Measurements from ENCODE around the gene CABP7. TPM values are rescaled to one million over a fixed set of nuclear protein-coding genes. Genes with fewer than 3 reads are reported as not detected.

The CABP7 gene
- total RNA-seq, result not detected

DNA sequence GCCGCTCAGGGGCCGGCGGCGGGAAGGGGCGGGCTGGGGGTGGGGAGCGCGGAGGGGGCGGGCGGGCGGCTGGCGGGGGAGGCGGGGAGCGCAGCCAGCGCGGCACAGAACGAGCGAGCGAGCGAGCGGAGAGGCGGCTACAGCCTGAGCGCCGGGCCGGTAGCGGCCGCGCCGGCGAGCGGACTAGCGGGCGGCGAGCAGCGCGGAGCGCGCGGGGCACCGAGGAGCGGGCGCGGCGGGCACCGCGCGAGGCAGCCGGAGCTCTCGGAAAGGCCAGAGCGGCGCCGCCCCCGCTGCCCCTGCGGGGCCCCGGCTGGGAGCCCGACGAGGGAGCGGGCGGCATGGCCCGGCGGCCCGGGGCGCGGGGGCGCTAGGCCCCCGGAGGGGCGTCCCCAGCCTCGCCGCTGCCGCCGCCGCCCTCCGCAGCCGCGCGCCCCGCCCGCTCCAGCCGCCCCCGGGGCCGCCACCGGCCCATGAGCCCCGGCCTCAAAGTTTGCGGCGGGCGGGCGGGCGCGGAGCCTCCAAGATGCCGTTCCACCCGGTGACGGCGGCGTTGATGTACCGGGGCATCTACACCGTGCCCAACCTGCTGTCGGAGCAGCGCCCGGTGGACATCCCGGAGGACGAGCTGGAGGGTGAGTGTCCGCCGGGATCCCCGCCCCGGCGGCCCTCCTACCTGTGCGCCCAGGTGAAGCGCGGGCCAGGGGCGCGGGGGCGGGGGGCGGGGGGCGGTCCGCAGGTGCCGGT is at the start of gene CABP7:
Gene CABP7, plus strand, starts transcription at position 105 of the 747 bp plus-strand sequence. Its CDS starts 422 bp downstream, at position 527.
- Histone ChIP-seq H3K36me3 (no peaks in the 10 kb centered on the region), H3K27me3 (no peaks in the 10 kb centered on the region), H3K27ac (no peak within 1 kb of the TSS), H3K4me3 (peak within 1 kb of the TSS in 1 of 2 donors; percentile 35), H3K9me3 (no peaks in the 10 kb centered on the region), H3K4me1 (no peaks in the 10 kb centered on the region)
- intact Hi-C loops (cut with DNase I), result loop anchor here (10.0 kb wide), 2 partner anchors 285 to 365 kb away; partner anchors contain the start of gene HORMAD2
- DNase-seq (ENCODE audit: extremely low spot score in 2 of 2), result no peak
- TF ChIP-seq, protein P1, sequence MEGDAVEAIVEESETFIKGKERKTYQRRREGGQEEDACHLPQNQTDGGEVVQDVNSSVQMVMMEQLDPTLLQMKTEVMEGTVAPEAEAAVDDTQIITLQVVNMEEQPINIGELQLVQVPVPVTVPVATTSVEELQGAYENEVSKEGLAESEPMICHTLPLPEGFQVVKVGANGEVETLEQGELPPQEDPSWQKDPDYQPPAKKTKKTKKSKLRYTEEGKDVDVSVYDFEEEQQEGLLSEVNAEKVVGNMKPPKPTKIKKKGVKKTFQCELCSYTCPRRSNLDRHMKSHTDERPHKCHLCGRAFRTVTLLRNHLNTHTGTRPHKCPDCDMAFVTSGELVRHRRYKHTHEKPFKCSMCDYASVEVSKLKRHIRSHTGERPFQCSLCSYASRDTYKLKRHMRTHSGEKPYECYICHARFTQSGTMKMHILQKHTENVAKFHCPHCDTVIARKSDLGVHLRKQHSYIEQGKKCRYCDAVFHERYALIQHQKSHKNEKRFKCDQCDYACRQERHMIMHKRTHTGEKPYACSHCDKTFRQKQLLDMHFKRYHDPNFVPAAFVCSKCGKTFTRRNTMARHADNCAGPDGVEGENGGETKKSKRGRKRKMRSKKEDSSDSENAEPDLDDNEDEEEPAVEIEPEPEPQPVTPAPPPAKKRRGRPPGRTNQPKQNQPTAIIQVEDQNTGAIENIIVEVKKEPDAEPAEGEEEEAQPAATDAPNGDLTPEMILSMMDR (IDR thresholded peaks at IDR 0.05), result no peak
- TF ChIP-seq POLR2AphosphoS5 (IDR thresholded peaks at IDR 0.05; ENCODE audit: insufficient read depth in 1 of 2, low read depth in 1 of 2) (no peak), POLR2A (IDR thresholded peaks at IDR 0.05) (no peak)

DNA sequence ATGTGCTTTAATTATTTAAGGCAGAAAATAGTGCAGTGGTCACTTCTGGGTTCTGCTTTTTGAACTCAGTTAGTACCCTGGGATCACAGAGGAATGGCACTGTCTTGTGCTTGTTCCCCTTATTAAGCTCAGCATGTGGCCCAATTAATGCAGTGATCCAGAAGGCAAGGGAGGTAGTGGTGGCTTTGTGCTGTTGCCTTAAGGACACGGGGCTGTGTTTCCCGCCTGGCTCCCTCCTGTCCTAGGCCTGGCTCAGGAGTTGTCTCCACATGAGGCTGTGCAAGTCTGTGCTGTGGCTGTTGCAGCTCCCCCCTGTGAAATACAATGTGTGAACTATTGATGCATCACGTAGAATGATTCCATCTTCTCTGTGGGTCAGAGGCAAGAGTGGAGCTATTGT is 49.2 kb upstream of the CABP7 start:
- DNase-seq (ENCODE audit: extremely low spot score in 2 of 2), result no peak
- no peaks in the 10 kb centered on the region for H3K9me3 ChIP-seq
- intact Hi-C loops (cut with DNase I), result no loop called here
- H3K4me1 ChIP-seq, result no peaks in the 10 kb centered on the region
- no peak overlapping the region for H3K27ac ChIP-seq
- H3K36me3 ChIP-seq, result peaks cover 0 to 60% of the 10 kb centered on the region in 2 donors
- H3K27me3 ChIP-seq, result no peaks in the 10 kb centered on the region
- TF ChIP-seq, protein P1 (IDR thresholded peaks at IDR 0.05), result no peak
- TF ChIP-seq POLR2AphosphoS5 (IDR thresholded peaks at IDR 0.05; ENCODE audit: insufficient read depth in 1 of 2, low read depth in 1 of 2) (no peak), POLR2A (IDR thresholded peaks at IDR 0.05) (no peak)
- no peak overlapping the region for H3K4me3 ChIP-seq

DNA sequence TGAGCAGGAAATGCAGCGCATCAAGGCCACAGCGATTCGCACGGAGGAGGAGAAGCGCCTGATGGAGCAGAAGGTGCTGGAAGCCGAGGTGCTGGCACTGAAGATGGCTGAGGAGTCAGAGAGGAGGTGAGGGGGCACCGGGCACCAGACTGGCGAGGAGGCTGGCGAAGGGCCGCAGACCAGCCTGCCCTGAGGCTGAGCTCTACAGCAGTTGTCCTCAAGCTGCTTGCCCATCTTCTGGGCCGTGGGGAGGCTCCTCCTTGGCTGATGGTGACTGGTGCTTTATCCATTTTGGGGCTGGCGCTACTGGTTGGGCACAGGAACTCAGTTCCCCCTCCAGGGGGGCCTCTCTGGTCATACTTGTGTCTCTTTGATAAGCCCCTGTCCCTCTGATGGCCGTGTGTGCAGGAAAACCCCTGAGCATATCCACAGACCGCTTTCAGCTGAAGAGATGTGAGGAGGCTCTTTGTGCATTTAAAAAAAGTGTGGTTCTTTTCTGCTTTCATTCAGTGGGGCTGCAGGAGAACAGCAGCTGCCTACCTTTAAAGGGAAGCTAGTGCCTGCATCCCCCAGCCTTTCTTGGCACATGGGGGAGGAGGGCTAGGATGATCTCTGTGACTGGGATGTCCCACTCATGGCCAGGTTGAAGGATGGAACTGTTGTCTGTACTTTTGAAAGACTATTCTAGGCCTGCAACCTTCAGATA is 46.3 kb upstream of the CABP7 start:
- no peak overlapping the region for H3K27ac ChIP-seq

DNA sequence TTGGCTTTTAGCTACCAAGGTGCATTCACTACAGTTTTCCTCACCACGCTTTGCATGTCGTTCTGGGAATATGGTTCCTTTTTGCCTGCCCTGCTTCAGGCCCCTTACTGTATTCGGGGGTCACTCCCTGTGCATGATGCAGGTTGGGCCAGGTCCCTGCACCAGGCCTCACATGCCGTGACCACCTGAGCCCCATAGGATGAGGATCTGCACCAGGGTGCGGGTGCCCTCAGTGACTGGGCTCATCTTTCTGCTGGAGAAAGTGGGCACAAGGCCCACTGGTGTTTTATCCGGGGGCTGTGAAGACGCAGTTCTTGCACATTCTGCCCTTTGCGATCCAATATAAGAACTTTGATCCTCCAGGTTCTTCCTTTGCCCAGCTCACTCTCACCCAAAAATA is 45.7 kb upstream of the CABP7 start:
- Histone ChIP-seq H3K9me3 (no peaks in the 10 kb centered on the region), H3K36me3 (peaks cover 0 to 66% of the 10 kb centered on the region in 2 donors), H3K4me3 (no peak overlapping the region), H3K27ac (no peak overlapping the region), H3K4me1 (no peaks in the 10 kb centered on the region), H3K27me3 (no peaks in the 10 kb centered on the region)
- DNase-seq (ENCODE audit: extremely low spot score in 2 of 2), result no peak
- intact Hi-C loops (cut with DNase I), result no loop called here
- TF ChIP-seq POLR2A (IDR thresholded peaks at IDR 0.05), result no peak
- TF ChIP-seq, protein P1 (IDR thresholded peaks at IDR 0.05), result no peak
- TF ChIP-seq POLR2AphosphoS5 (IDR thresholded peaks at IDR 0.05; ENCODE audit: insufficient read depth in 1 of 2, low read depth in 1 of 2), result no peak

More for the DNA sequence above, 46.3 kb upstream of the CABP7 start:
- no peaks in the 10 kb centered on the region for H3K9me3 ChIP-seq
- no peak overlapping the region for H3K4me3 ChIP-seq
- no peak for TF ChIP-seq POLR2AphosphoS5 (IDR thresholded peaks at IDR 0.05; ENCODE audit: insufficient read depth in 1 of 2, low read depth in 1 of 2)
- TF ChIP-seq, protein P1 (IDR thresholded peaks at IDR 0.05), result no peak
- no peak for TF ChIP-seq POLR2A (IDR thresholded peaks at IDR 0.05)
- H3K4me1 ChIP-seq, result no peaks in the 10 kb centered on the region
- peaks cover 0 to 66% of the 10 kb centered on the region in 2 donors for H3K36me3 ChIP-seq
- intact Hi-C loops (cut with DNase I), result no loop called here
- DNase-seq (ENCODE audit: extremely low spot score in 2 of 2), result no peak
- no peaks in the 10 kb centered on the region for H3K27me3 ChIP-seq

Data from vagina (tissue), 2 donors.